ENCODE data around the gene GALNTL6. TPM values are rescaled to one million over a fixed set of nuclear protein-coding genes. Genes with fewer than 3 reads are reported as not detected.

The GALNTL6 gene
- total and polyA plus RNA-seq, 2 of the 4 experiments (the other 2 are of a cell fraction) = under 0.01 TPM; not detected in 1

GRCh38 chr4:172707622-172708021 is 894.4 kb downstream of the GALNTL6 start:
- DNase-seq = no peak
- no peak overlapping the region for H3K4me3 ChIP-seq (ENCODE audit: insufficient read depth, low read depth, low read length)
- H3K27me3 ChIP-seq (ENCODE audit: control insufficient read depth, insufficient read depth, low read length) = no peaks in the 10 kb centered on the region
- no peaks in the 10 kb centered on the region for H3K4me1 ChIP-seq (ENCODE audit: control insufficient read depth, insufficient read depth, low read length)
- no peak overlapping the region for H3K27ac ChIP-seq (ENCODE audit: insufficient read depth, low read length)
- no peaks in the 10 kb centered on the region for H4K20me1 ChIP-seq (ENCODE audit: insufficient read depth, low read length)
- intact Hi-C loops (cut with micrococcal nuclease) (no loop called here), in situ Hi-C loops (cut with MboI; ENCODE audit: low sequenced_read_pairs) (no loop called here), dilution Hi-C loops (cut with HindIII; ENCODE audit: low sequenced_read_pairs, unreplicated experiment) (no loop called here)
- ATAC-seq (ENCODE audit: low read depth) = no peak
- H2AK5ac ChIP-seq (ENCODE audit: low read depth, low read length) = no peak overlapping the region
- H3K9me3 ChIP-seq (ENCODE audit: control insufficient read depth, insufficient read depth, low read length) = peaks cover 6% of the 10 kb centered on the region; the same call in 1 of the 2 replicates
- no peak overlapping the region for H3K23ac ChIP-seq (ENCODE audit: low read depth, low read length)
- H3K4me2 ChIP-seq (ENCODE audit: low read depth, low read length) = no peak overlapping the region
- ChIA-PET CTCF (no interaction called here), POLR2A (ENCODE audit: unreplicated experiment) (no interaction called here)
- H2BK5ac ChIP-seq (ENCODE audit: low read depth, low read length, poor library complexity, severe bottlenecking) = no peak overlapping the region
- no peaks in the 10 kb centered on the region for H3K9me1 ChIP-seq (ENCODE audit: insufficient read depth, low read length)
- no peak overlapping the region for H2BK15ac ChIP-seq (ENCODE audit: low read depth, low read length)
- H3K36me3 ChIP-seq (ENCODE audit: control insufficient read depth, insufficient read depth, low read length) = no peaks in the 10 kb centered on the region
- H3K18ac ChIP-seq (ENCODE audit: low read depth, low read length) = no peak overlapping the region
- no peak overlapping the region for H3K14ac ChIP-seq (replicated peaks; ENCODE audit: low read depth, low read length)
- no TSS peak for BruUV-seq (replicated peaks)
- no peak overlapping the region for H3K4ac ChIP-seq (ENCODE audit: low read depth, low read length)
- TF ChIP-seq RAD21 (IDR thresholded peaks at IDR 0.05; ENCODE audit: low read length) (no peak), MAFK (IDR thresholded peaks at IDR 0.05; ENCODE audit: low read depth, low read length) (no peak), NFE2L2 (IDR thresholded peaks at IDR 0.05; ENCODE audit: low read depth, low read length) (no peak), CEBPB (IDR thresholded peaks at IDR 0.05; ENCODE audit: low read depth, low read length) (no peak), FOS (IDR thresholded peaks at IDR 0.05; ENCODE audit: low read depth, low read length) (no peak), CHD1 (IDR thresholded peaks at IDR 0.05; ENCODE audit: low read depth, low read length) (no peak), SMC3 (IDR thresholded peaks at IDR 0.05; ENCODE audit: low read depth, low read length) (no peak), RFX5 (IDR thresholded peaks at IDR 0.05; ENCODE audit: low read depth, low read length) (no peak), MAZ (IDR thresholded peaks at IDR 0.05; ENCODE audit: borderline replicate concordance, low read depth, low read length) (no peak), ELK1 (IDR thresholded peaks at IDR 0.05; ENCODE audit: borderline replicate concordance, low read depth, low read length) (no peak), POLR2A (IDR thresholded peaks at IDR 0.05; ENCODE audit: low read depth, low read length) (no peak), BHLHE40 (IDR thresholded peaks at IDR 0.05; ENCODE audit: low read depth, low read length) (no peak), RCOR1 (IDR thresholded peaks at IDR 0.05; ENCODE audit: insufficient replicate concordance, low read length) (no peak), MXI1 (IDR thresholded peaks at IDR 0.05; ENCODE audit: borderline replicate concordance, low read depth, low read length) (no peak)
- TF ChIP-seq, protein P1, sequence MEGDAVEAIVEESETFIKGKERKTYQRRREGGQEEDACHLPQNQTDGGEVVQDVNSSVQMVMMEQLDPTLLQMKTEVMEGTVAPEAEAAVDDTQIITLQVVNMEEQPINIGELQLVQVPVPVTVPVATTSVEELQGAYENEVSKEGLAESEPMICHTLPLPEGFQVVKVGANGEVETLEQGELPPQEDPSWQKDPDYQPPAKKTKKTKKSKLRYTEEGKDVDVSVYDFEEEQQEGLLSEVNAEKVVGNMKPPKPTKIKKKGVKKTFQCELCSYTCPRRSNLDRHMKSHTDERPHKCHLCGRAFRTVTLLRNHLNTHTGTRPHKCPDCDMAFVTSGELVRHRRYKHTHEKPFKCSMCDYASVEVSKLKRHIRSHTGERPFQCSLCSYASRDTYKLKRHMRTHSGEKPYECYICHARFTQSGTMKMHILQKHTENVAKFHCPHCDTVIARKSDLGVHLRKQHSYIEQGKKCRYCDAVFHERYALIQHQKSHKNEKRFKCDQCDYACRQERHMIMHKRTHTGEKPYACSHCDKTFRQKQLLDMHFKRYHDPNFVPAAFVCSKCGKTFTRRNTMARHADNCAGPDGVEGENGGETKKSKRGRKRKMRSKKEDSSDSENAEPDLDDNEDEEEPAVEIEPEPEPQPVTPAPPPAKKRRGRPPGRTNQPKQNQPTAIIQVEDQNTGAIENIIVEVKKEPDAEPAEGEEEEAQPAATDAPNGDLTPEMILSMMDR (conservative IDR thresholded peaks at IDR 0.05; ENCODE audit: low read depth, low read length) = no peak
- TF ChIP-seq, protein P2, sequence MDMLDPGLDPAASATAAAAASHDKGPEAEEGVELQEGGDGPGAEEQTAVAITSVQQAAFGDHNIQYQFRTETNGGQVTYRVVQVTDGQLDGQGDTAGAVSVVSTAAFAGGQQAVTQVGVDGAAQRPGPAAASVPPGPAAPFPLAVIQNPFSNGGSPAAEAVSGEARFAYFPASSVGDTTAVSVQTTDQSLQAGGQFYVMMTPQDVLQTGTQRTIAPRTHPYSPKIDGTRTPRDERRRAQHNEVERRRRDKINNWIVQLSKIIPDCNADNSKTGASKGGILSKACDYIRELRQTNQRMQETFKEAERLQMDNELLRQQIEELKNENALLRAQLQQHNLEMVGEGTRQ (IDR thresholded peaks at IDR 0.05; ENCODE audit: low read depth, low read length) = no peak
- no peak overlapping the region for H3K56ac ChIP-seq (ENCODE audit: extremely low read depth, insufficient read depth, low read length)
- no peak overlapping the region for H4K91ac ChIP-seq (ENCODE audit: insufficient read depth, low read depth, low read length)
- no peak overlapping the region for H2AK9ac ChIP-seq (replicated peaks; ENCODE audit: low read depth, low read length, poor library complexity)
- H4K5ac ChIP-seq (ENCODE audit: low read depth, low read length) = no peak overlapping the region
- H3K79me1 ChIP-seq (ENCODE audit: low read depth in 1 of 2, low read length in 2 of 2) = no peaks in the 10 kb centered on the region
- H3K9ac ChIP-seq (ENCODE audit: low read depth, low read length) = no peak overlapping the region
- H2AFZ ChIP-seq (replicated peaks; ENCODE audit: low read length, poor library complexity) = no peak overlapping the region
- no CpG with 5 or more reads among the region's 1 CpG for WGBS, 2 experiments (ENCODE audit: extremely low coverage in 2 of 2, insufficient read length in 1 of 2)
- no peak overlapping the region for H2BK20ac ChIP-seq (ENCODE audit: low read depth, low read length)
- H2BK120ac ChIP-seq (ENCODE audit: low read depth, low read length) = no peak overlapping the region
- H4K8ac ChIP-seq (ENCODE audit: low read depth in 2 of 2, low read length in 2 of 2) = no peak overlapping the region
